ENCODE measurements around the gene ABCC5.

The ABCC5 gene

DNA sequence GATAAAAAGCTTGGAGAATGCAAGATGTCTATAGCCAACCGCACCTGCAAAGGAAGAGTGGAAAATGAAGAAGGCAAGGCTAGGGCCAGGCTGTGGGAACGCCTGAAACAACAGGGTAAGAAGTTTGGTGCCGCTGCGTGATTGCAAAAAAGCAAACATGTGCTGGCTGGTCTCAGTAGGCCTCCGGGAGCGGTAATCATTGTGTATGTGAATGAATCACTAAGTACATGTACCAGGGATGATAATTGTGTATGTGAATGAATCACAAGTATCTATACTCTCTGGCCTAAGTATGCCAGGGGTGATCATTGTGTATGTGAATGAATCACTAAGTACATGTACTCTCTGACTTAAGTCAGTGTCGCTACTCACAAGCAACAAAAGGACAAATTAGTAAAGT lies 92.7 kb downstream of the ABCC5 start:
- DNase-seq (ENCODE audit: low read depth), result peak; percentile 59
- no peak overlapping the region for H3K4me3 ChIP-seq (ENCODE audit: low read depth, low read length)

DNA sequence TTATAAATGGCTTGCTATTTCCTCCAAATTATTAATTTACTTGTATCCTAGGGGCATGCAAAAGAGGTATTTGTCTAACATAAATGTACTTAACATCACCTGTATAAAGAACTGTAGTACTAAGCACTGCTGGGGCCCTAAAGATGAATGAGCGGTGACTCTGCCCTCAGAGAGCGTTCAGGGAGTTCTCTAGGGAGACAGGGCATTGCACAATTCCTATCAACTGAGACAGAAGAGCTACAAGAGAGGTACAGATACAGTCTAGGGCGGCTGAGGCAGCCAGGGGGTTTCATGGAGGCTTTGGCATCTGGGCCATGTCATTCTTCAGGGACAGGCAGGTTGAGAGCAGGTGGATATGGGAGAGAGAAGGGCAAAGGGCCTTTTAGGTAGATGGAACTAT lies 93.1 kb downstream of the ABCC5 start:
- peak; percentile 23 for DNase-seq (ENCODE audit: low read depth)
- TF ChIP-seq, protein P1, sequence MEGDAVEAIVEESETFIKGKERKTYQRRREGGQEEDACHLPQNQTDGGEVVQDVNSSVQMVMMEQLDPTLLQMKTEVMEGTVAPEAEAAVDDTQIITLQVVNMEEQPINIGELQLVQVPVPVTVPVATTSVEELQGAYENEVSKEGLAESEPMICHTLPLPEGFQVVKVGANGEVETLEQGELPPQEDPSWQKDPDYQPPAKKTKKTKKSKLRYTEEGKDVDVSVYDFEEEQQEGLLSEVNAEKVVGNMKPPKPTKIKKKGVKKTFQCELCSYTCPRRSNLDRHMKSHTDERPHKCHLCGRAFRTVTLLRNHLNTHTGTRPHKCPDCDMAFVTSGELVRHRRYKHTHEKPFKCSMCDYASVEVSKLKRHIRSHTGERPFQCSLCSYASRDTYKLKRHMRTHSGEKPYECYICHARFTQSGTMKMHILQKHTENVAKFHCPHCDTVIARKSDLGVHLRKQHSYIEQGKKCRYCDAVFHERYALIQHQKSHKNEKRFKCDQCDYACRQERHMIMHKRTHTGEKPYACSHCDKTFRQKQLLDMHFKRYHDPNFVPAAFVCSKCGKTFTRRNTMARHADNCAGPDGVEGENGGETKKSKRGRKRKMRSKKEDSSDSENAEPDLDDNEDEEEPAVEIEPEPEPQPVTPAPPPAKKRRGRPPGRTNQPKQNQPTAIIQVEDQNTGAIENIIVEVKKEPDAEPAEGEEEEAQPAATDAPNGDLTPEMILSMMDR (conservative IDR thresholded peaks at IDR 0.05; ENCODE audit: low read depth, low read length), result no peak
- no peak overlapping the region for H3K4me3 ChIP-seq (ENCODE audit: low read depth, low read length)

More for the DNA sequence above, 92.7 kb downstream of the ABCC5 start:
- TF ChIP-seq, protein P1 (conservative IDR thresholded peaks at IDR 0.05; ENCODE audit: low read depth, low read length), result no peak

DNA sequence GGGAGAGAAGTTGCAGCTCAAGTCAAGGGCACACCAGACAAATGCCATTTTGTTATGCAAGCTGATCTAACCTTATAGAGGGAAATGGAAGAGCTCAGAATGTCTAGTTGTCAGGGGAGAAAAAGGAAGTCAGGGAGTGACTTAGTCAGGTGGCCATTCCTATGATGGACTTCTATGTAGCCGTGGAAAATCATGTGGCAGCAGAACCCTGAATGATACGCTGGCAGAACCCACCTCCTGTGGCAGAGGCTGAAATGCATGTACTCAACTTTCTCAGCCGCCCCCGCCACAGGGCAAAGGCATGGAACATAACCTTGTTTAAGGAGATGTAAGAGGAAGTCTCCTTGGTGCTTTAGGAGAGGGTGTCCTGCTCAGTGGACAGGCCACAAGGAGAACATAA lies 95.3 kb downstream of the ABCC5 start:
- TF ChIP-seq, protein P1 (conservative IDR thresholded peaks at IDR 0.05; ENCODE audit: low read depth, low read length), result no peak
- DNase-seq (ENCODE audit: low read depth), result no peak
- H3K4me3 ChIP-seq (ENCODE audit: low read depth, low read length), result no peak overlapping the region

DNA sequence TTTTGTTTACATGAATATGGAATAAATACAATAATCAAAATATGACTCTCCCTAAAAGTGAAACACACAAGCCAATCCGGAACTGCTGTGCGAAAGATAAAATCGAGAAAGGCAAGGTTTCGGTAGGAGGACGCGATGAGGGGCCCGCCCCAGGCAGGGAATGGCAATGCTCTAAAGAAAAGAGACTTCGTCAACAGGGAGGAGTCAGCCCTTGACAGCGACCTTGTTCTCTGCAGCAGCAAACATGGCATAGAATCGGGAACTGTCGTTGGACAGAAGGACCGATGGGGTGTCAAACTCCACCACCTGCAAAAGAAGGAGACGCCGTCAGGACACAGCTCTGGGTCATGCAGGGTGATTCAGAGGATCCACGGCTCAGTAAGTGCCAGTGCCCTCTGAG lies 96.6 kb downstream of the ABCC5 start:
- no peak overlapping the region for H3K4me3 ChIP-seq (ENCODE audit: low read depth, low read length)

DNA sequence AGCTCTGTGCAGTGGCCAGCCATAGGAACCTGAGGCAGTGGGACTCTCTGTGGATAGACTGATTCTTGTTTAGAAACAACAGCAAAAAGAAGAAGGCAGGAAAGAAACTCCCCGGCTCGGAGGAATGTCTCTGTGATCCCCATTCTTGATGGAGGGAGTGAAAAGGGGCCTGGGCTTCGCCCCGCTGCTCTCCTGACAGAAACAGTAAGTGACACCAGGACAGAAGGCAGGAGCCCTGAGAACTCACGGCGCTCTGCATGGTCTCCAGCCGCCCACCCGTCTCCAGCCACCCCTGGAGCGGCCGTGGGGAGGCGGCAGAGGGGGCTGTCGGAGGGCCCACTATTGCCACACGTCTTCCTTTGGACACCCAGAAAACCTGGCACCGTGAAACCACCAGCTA lies 97.3 kb downstream of the ABCC5 start:
- TF ChIP-seq, protein P1 (conservative IDR thresholded peaks at IDR 0.05; ENCODE audit: low read depth, low read length), result no peak
- H3K4me3 ChIP-seq (ENCODE audit: low read depth, low read length), result no peak overlapping the region
- no peak for DNase-seq (ENCODE audit: low read depth)

More for the DNA sequence above, 96.6 kb downstream of the ABCC5 start:
- no peak for DNase-seq (ENCODE audit: low read depth)
- TF ChIP-seq, protein P1 (conservative IDR thresholded peaks at IDR 0.05; ENCODE audit: low read depth, low read length), result no peak

DNA sequence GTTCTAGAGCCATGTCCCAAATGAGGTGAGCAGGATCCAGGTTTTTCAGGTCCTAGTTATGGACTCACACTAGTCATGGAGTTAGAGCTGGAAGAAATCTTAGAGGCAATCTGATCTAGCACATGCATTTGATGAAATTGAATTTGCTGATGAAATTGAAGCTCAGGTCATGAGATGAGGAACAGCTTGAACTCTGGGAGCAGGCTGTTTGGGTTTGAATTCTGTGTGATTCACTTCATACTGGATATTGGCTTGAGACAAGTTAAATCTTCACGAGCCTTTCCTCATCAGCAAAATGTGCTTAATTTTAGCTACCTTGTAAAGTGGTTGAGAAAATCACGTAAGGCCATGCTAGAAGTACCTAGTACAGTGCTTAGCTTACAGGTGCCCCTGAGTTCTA lies 99.5 kb downstream of the ABCC5 start:
- no peak overlapping the region for H3K4me3 ChIP-seq (ENCODE audit: low read depth, low read length)
- DNase-seq (ENCODE audit: low read depth), result no peak
- TF ChIP-seq, protein P1 (conservative IDR thresholded peaks at IDR 0.05; ENCODE audit: low read depth, low read length), result no peak

DNA sequence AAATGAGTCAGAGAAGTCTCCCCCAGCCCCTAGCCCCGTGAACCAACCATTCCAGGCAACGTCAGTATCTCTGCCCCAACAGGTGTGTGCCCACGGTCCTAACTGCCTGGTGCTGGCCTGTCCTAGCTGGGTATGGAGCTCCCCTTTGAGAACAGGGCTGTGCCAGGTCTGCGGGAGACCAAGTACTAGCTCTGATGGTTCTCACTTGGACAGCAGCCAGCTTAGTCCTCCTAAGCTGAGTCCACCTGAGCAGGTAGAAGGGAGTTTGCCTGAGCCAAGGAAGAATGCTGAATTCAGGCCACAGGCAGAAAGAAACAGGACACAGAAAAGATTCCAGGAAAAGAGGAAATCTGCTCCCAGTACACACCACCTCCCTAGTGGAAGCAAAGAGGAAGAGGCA lies 99.9 kb downstream of the ABCC5 start:
- TF ChIP-seq, protein P1 (conservative IDR thresholded peaks at IDR 0.05; ENCODE audit: low read depth, low read length), result no peak
- no peak overlapping the region for H3K4me3 ChIP-seq (ENCODE audit: low read depth, low read length)
- DNase-seq (ENCODE audit: low read depth), result no peak
